Prostate gland (tissue), 1 donor: Measurements from ENCODE around the gene MYO1D.

Source experiments
- POLR2A ChIP-seq: fragments of 450-650 bp; IDR thresholded peaks from one replicate; pipeline ENCODE4 v1.6.1; 2016; ENCODE audit warnings: antibody characterized with exemption, mild to moderate bottlenecking
- POLR2AphosphoS5 ChIP-seq: sonication (generic); formaldehyde crosslinking; IDR thresholded peaks from one replicate; pipeline ENCODE4 v1.6.1; 2017; ENCODE audit warnings: antibody characterized with exemption

GRCh38 chr17:32586666-32587065 is 290.3 kb downstream of the MYO1D start:
- TF ChIP-seq POLR2AphosphoS5: no peak
- no peak for TF ChIP-seq POLR2A
